ENCODE data around the gene ZFAND3. TPM values are rescaled to one million over a fixed set of nuclear protein-coding genes. Genes with fewer than 3 reads are reported as not detected.

Gene ZFAND3
- total and polyA plus RNA-seq, 2 donors (not counting 1 experiment from before 2014, with no cell fraction given), result 21.5 to 40.8 TPM

- H3K4me3 ChIP-seq (replicated peaks in 1 of 4; ENCODE audit: control extremely low read depth in 1 of 4, insufficient read depth in 1 of 4, low read depth in 3 of 4, low read length in 4 of 4), result no peak overlapping the region
- no peaks in the 10 kb centered on the region for H3K27me3 ChIP-seq (ENCODE audit: control insufficient read depth, insufficient read depth, low read length)
- no peak overlapping the region for H3K27ac ChIP-seq (ENCODE audit: insufficient read depth, low read length)
- H3K4me1 ChIP-seq (ENCODE audit: control insufficient read depth, extremely low read depth, insufficient read depth, low read length), result peaks cover 3% of the 10 kb centered on the region
- H3K79me2 ChIP-seq (ENCODE audit: control insufficient read depth, insufficient read depth, low read length), result peaks cover 8% of the 10 kb centered on the region
- no peak overlapping the region for H3K9ac ChIP-seq (ENCODE audit: insufficient read depth, low read length)
- H4K20me1 ChIP-seq (ENCODE audit: control insufficient read depth, extremely low read depth, insufficient read depth, low read length), result peaks cover 1% of the 10 kb centered on the region
- no peaks in the 10 kb centered on the region for H3K9me3 ChIP-seq (ENCODE audit: control insufficient read depth, insufficient read depth, low read depth, low read length)
- no peaks in the 10 kb centered on the region for H3K36me3 ChIP-seq (ENCODE audit: control insufficient read depth, insufficient read depth, low read length)
- peak in 1 of 2 donors; percentile 48 for DNase-seq (ENCODE audit: low read depth in 2 of 2)
- TF ChIP-seq CTCF (conservative IDR thresholded peaks at IDR 0.05 in 1 of 2, IDR thresholded peaks at IDR 0.05 in 1 of 2; ENCODE audit: low read depth in 1 of 2, low read length in 2 of 2) (no peak), EZH2 (IDR thresholded peaks at IDR 0.05; ENCODE audit: low read length, missing control alignments) (no peak)
- no peak overlapping the region for H2AFZ ChIP-seq (ENCODE audit: low read length)
- no peak overlapping the region for H3K4me2 ChIP-seq (ENCODE audit: extremely low read depth, insufficient read depth, low read length)
These were observed 220.0 kb downstream of the ZFAND3 start for GRCh38 chr6:38039502-38039901.

- peaks cover 1% of the 10 kb centered on the region for H4K20me1 ChIP-seq (ENCODE audit: control insufficient read depth, extremely low read depth, insufficient read depth, low read length)
- TF ChIP-seq CTCF (conservative IDR thresholded peaks at IDR 0.05 in 1 of 2, IDR thresholded peaks at IDR 0.05 in 1 of 2; ENCODE audit: low read depth in 1 of 2, low read length in 2 of 2) (no peak), EZH2 (IDR thresholded peaks at IDR 0.05; ENCODE audit: low read length, missing control alignments) (no peak)
These were observed 220.7 kb downstream of the ZFAND3 start for GRCh38 chr6:38040254-38040653.

GRCh38 chr6:38043259-38043753 is 223.8 kb downstream of the ZFAND3 start:
- peaks cover 3% of the 10 kb centered on the region for H3K4me1 ChIP-seq (ENCODE audit: control insufficient read depth, extremely low read depth, insufficient read depth, low read length)
- H3K27me3 ChIP-seq (ENCODE audit: control insufficient read depth, insufficient read depth, low read length), result no peaks in the 10 kb centered on the region
- no peak overlapping the region for H3K4me3 ChIP-seq (replicated peaks in 1 of 4; ENCODE audit: control extremely low read depth in 1 of 4, insufficient read depth in 1 of 4, low read depth in 3 of 4, low read length in 4 of 4)
- no peak for DNase-seq (ENCODE audit: low read depth in 2 of 2)
- no peak overlapping the region for H2AFZ ChIP-seq (ENCODE audit: low read length)
- no peaks in the 10 kb centered on the region for H3K36me3 ChIP-seq (ENCODE audit: control insufficient read depth, insufficient read depth, low read length)
- TF ChIP-seq EZH2 (IDR thresholded peaks at IDR 0.05; ENCODE audit: low read length, missing control alignments), result no peak
- TF ChIP-seq CTCF (conservative IDR thresholded peaks at IDR 0.05 in 1 of 2, IDR thresholded peaks at IDR 0.05 in 1 of 2; ENCODE audit: low read depth in 1 of 2, low read length in 2 of 2), result no peak
- peaks cover 1% of the 10 kb centered on the region for H4K20me1 ChIP-seq (ENCODE audit: control insufficient read depth, extremely low read depth, insufficient read depth, low read length)
- no peak overlapping the region for H3K9ac ChIP-seq (ENCODE audit: insufficient read depth, low read length)
- no peak overlapping the region for H3K27ac ChIP-seq (ENCODE audit: insufficient read depth, low read length)
- H3K9me3 ChIP-seq (ENCODE audit: control insufficient read depth, insufficient read depth, low read depth, low read length), result no peaks in the 10 kb centered on the region
- H3K4me2 ChIP-seq (ENCODE audit: extremely low read depth, insufficient read depth, low read length), result no peak overlapping the region
- peaks cover 2% of the 10 kb centered on the region for H3K79me2 ChIP-seq (ENCODE audit: control insufficient read depth, insufficient read depth, low read length)

More at GRCh38 chr6:38040254-38040653, 220.7 kb downstream of the ZFAND3 start:
- peaks cover 3% of the 10 kb centered on the region for H3K4me1 ChIP-seq (ENCODE audit: control insufficient read depth, extremely low read depth, insufficient read depth, low read length)
- H3K4me2 ChIP-seq (ENCODE audit: extremely low read depth, insufficient read depth, low read length), result no peak overlapping the region
- H2AFZ ChIP-seq (ENCODE audit: low read length), result no peak overlapping the region
- H3K4me3 ChIP-seq (replicated peaks in 1 of 4; ENCODE audit: control extremely low read depth in 1 of 4, insufficient read depth in 1 of 4, low read depth in 3 of 4, low read length in 4 of 4), result no peak overlapping the region
- H3K9me3 ChIP-seq (ENCODE audit: control insufficient read depth, insufficient read depth, low read depth, low read length), result no peaks in the 10 kb centered on the region
- H3K27ac ChIP-seq (ENCODE audit: insufficient read depth, low read length), result no peak overlapping the region
- peak in 1 of 2 donors; percentile 49 for DNase-seq (ENCODE audit: low read depth in 2 of 2)
- no peak overlapping the region for H3K9ac ChIP-seq (ENCODE audit: insufficient read depth, low read length)
- no peaks in the 10 kb centered on the region for H3K27me3 ChIP-seq (ENCODE audit: control insufficient read depth, insufficient read depth, low read length)
- H3K79me2 ChIP-seq (ENCODE audit: control insufficient read depth, insufficient read depth, low read length), result peaks cover 6% of the 10 kb centered on the region
- no peaks in the 10 kb centered on the region for H3K36me3 ChIP-seq (ENCODE audit: control insufficient read depth, insufficient read depth, low read length)

Data from fibroblast of lung (primary cell).